GM23338 (cell line): Measurements from ENCODE around the gene MIDN. TPM values are rescaled to one million over a fixed set of nuclear protein-coding genes. Genes with fewer than 3 reads are reported as not detected.

ENCODE experiments used
- ATAC-seq: fragments of 200-7000 bp; cut with Tn5 transposase; 3 replicates; pipeline ENCODE4 v1.9.1; 2020
- DNase-seq: peaks from one replicate; pipeline ENCODE4 v3.0.0-alpha.2; 2015; ENCODE audit warnings: low spot score
- H2AFZ ChIP-seq: fragments of 200-600 bp; sonication (generic); 2 replicates; pipeline ENCODE4 v1.8.0; 2016; ENCODE audit warnings: antibody characterized with exemption, mild to moderate bottlenecking, moderate library complexity
- H3F3A ChIP-seq: fragments of 200-600 bp; sonication (generic); replicated peaks from 2 replicates; pipeline ENCODE4 v1.8.0; 2017; ENCODE audit warnings: antibody characterized with exemption, mixed run types, low read depth
- H3K27ac ChIP-seq: fragments of 200-600 bp; sonication (generic); 2 replicates; pipeline ENCODE4 v1.6.1; 2016; ENCODE audit warnings: low read depth
- H3K27me3 ChIP-seq: fragments of 200-600 bp; sonication (generic); 2 replicates; pipeline ENCODE4 v1.8.0; 2016; ENCODE audit warnings: mild to moderate bottlenecking, mixed run types, moderate library complexity; ENCODE audit not compliant: insufficient read depth
- H3K36me3 ChIP-seq: fragments of 200-600 bp; sonication (generic); 2 replicates; pipeline ENCODE4 v1.8.0; 2016; ENCODE audit warnings: mild to moderate bottlenecking; ENCODE audit not compliant: insufficient read depth
- H3K4me1 ChIP-seq: fragments of 200-600 bp; sonication (generic); 2 replicates; pipeline ENCODE4 v1.8.0; 2016; ENCODE audit warnings: mild to moderate bottlenecking, moderate library complexity; ENCODE audit not compliant: insufficient read depth
- H3K4me2 ChIP-seq: fragments of 200-600 bp; sonication (generic); 2 replicates; pipeline ENCODE4 v1.7.1; 2017; ENCODE audit warnings: mixed run types
- H3K4me3 ChIP-seq: fragments of 200-600 bp; sonication (generic); 2 replicates; pipeline ENCODE4 v1.6.1; 2016; ENCODE audit warnings: mixed run types
- H3K79me2 ChIP-seq: fragments of 200-600 bp; sonication (generic); replicated peaks from 2 replicates; pipeline ENCODE4 v1.8.0; 2017; ENCODE audit warnings: mild to moderate bottlenecking; ENCODE audit not compliant: insufficient read depth
- H3K9me2 ChIP-seq: fragments of 200-600 bp; sonication (generic); 2 replicates; pipeline ENCODE4 v1.8.0; 2017; ENCODE audit not compliant: insufficient read depth
- H4K20me1 ChIP-seq: fragments of 200-600 bp; sonication (generic); replicated peaks from 2 replicates; pipeline ENCODE4 v1.8.0; 2017; ENCODE audit warnings: mild to moderate bottlenecking; ENCODE audit not compliant: insufficient read depth
- H3K27ac Mint-ChIP-seq: 2 replicates; pipeline ENCODE4 v1.8.0; 2020; ENCODE audit warnings: inconsistent platforms, mild to moderate bottlenecking, moderate library complexity, mixed read lengths
- H3K27me3 Mint-ChIP-seq: 3 replicates; pipeline ENCODE4 v1.8.0; 2022; ENCODE audit warnings: low read depth, mild to moderate bottlenecking, moderate library complexity, mixed read lengths, inconsistent platforms; ENCODE audit not compliant: insufficient read depth, poor library complexity
- H3K36me3 Mint-ChIP-seq: 3 replicates; pipeline ENCODE4 v1.8.0; 2021; ENCODE audit warnings: low read depth, mild to moderate bottlenecking, inconsistent platforms, moderate library complexity, mixed read lengths
- H3K4me1 Mint-ChIP-seq: 3 replicates; pipeline ENCODE4 v1.8.0; 2020; ENCODE audit warnings: mild to moderate bottlenecking, inconsistent platforms, mixed read lengths
- H3K4me3 Mint-ChIP-seq: 3 replicates; pipeline ENCODE4 v1.8.0; 2021; ENCODE audit warnings: moderate library complexity, mild to moderate bottlenecking, inconsistent platforms, mixed read lengths
- H3K9me3 Mint-ChIP-seq: 3 replicates; pipeline ENCODE4 v1.8.0; 2020; ENCODE audit warnings: moderate library complexity, mild to moderate bottlenecking, inconsistent platforms, mixed read lengths
- CREB1 ChIP-seq: fragments of 250-450 bp; sonication (Bioruptor Pico); IDR thresholded peaks from 2 replicates; pipeline ENCODE4 v1.5.0; 2020; ENCODE audit warnings: low read depth, mild to moderate bottlenecking, moderate library complexity
- EZH2 ChIP-seq: fragments of 200-600 bp; sonication (generic); IDR thresholded peaks from one replicate; pipeline ENCODE4 v1.8.0; 2017; ENCODE audit warnings: antibody characterized with exemption, mild to moderate bottlenecking, low read depth; ENCODE audit not compliant: unreplicated experiment
- EZH2phosphoT487 ChIP-seq: fragments of 200-600 bp; sonication (generic); IDR thresholded peaks from one replicate; pipeline ENCODE4 v1.8.1; 2018; ENCODE audit warnings: antibody characterized with exemption; ENCODE audit not compliant: unreplicated experiment
- JUNB ChIP-seq: IDR thresholded peaks from one replicate; pipeline ENCODE4 v1.6.1; 2016; ENCODE audit warnings: antibody characterized with exemption; ENCODE audit not compliant: unreplicated experiment
- STAT1 ChIP-seq: IDR thresholded peaks from one replicate; pipeline ENCODE4 v1.6.1; 2016; ENCODE audit warnings: antibody characterized with exemption; ENCODE audit not compliant: unreplicated experiment
- ZNF114 ChIP-seq: fragments of 250-450 bp; sonication (Bioruptor Pico); IDR thresholded peaks from 2 replicates; pipeline ENCODE4 v1.5.0; 2020; ENCODE audit warnings: mild to moderate bottlenecking, moderate library complexity
- ZNF331 ChIP-seq: fragments of 250-450 bp; sonication (Bioruptor Pico); IDR thresholded peaks from 2 replicates; pipeline ENCODE4 v1.5.0; 2020; ENCODE audit warnings: low read depth, mild to moderate bottlenecking, moderate library complexity
- polyA plus RNA-seq: library from polyadenylated mRNA; unstranded; fragments of >200 nt; fragmentation: Nextera tagmentation; extraction: Ambion mirVana; gene quantifications from 2 replicates; pipeline ENCODE4 v1.2.1, GENCODE V29; 2016
- total RNA-seq: library from RNA; depleted of rRNA; stranded (reverse); fragments of >200 nt; shearing (Covaris generic); gene quantifications from 2 replicates; pipeline ENCODE4 v1.2.3, GENCODE V29; 2014
- TF ChIP-seq, protein P1 (sequence below): IDR thresholded peaks from one replicate; pipeline ENCODE4 v1.6.1; 2018; ENCODE audit warnings: antibody characterized with exemption; ENCODE audit not compliant: unreplicated experiment
- TF ChIP-seq, protein P2 (sequence below), 2 experiments: fragments of 200-600 bp in 1 of 2; sonication (generic) in 1 of 2; conservative IDR thresholded peaks; 2 replicates each; pipeline versions ENCODE4 v1.5.1 to v1.6.1; 2016 to 2017; ENCODE audit warnings: antibody characterized with exemption in 2 of 2, low read depth in 2 of 2, mild to moderate bottlenecking in 2 of 2, moderate library complexity in 1 of 2
- TF ChIP-seq, protein P3 (sequence below): IDR thresholded peaks from 2 replicates; pipeline ENCODE4 v1.6.1; 2016; ENCODE audit warnings: antibody characterized with exemption

Gene MIDN
- total and polyA plus RNA-seq, 2 experiments from 2014 or later: 28.6 to 113 TPM

DNA sequence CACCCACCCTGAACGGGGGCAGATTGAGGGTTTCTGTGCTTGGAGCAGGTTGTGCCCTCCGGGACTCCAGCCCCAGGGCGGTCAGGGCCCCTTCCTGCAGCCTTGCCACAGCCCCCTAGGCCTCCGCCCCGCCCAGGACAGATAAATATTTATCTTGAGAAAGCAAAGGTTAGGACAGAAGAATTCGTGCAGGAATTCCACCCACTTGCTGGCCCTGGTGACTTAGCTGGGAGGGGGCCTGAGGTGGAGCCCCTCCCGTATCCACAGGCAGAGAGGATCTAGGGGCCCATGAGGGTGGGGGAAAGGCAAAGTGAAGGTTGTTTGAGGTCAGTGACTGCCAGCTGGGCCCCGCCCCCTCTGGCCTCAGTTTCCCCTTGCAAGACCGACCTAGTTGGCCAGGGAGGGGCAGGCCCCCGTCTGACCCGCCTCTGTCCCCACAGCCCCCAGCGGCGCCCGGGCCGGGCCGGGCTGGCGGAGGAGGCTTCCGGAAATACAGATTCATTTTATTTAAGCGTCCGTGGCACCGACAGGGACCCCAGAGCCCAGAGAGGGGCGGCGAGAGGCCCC lies 5.2 kb downstream of the MIDN start:
- H3K9me2 ChIP-seq: no peaks in the 10 kb centered on the region
- Mint-ChIP-seq H3K4me3 (no peak overlapping the region), H3K27me3 (peaks cover 26% of the 10 kb centered on the region), H3K9me3 (no peaks in the 10 kb centered on the region; the same call in 1 of the 3 replicates), H3K27ac (no peak overlapping the region), H3K36me3 (peaks cover 70% of the 10 kb centered on the region), H3K4me1 (peaks cover 30% of the 10 kb centered on the region)
- TF ChIP-seq STAT1 (no peak), ZNF331 (CRISPR knock-in tag) (no peak), JUNB (no peak), CREB1 (CRISPR knock-in tag) (no peak), EZH2 (no peak), EZH2phosphoT487 (no peak), ZNF114 (CRISPR knock-in tag) (no peak)
- TF ChIP-seq, protein P1, sequence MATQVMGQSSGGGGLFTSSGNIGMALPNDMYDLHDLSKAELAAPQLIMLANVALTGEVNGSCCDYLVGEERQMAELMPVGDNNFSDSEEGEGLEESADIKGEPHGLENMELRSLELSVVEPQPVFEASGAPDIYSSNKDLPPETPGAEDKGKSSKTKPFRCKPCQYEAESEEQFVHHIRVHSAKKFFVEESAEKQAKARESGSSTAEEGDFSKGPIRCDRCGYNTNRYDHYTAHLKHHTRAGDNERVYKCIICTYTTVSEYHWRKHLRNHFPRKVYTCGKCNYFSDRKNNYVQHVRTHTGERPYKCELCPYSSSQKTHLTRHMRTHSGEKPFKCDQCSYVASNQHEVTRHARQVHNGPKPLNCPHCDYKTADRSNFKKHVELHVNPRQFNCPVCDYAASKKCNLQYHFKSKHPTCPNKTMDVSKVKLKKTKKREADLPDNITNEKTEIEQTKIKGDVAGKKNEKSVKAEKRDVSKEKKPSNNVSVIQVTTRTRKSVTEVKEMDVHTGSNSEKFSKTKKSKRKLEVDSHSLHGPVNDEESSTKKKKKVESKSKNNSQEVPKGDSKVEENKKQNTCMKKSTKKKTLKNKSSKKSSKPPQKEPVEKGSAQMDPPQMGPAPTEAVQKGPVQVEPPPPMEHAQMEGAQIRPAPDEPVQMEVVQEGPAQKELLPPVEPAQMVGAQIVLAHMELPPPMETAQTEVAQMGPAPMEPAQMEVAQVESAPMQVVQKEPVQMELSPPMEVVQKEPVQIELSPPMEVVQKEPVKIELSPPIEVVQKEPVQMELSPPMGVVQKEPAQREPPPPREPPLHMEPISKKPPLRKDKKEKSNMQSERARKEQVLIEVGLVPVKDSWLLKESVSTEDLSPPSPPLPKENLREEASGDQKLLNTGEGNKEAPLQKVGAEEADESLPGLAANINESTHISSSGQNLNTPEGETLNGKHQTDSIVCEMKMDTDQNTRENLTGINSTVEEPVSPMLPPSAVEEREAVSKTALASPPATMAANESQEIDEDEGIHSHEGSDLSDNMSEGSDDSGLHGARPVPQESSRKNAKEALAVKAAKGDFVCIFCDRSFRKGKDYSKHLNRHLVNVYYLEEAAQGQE: no peak
- TF ChIP-seq, protein P2, sequence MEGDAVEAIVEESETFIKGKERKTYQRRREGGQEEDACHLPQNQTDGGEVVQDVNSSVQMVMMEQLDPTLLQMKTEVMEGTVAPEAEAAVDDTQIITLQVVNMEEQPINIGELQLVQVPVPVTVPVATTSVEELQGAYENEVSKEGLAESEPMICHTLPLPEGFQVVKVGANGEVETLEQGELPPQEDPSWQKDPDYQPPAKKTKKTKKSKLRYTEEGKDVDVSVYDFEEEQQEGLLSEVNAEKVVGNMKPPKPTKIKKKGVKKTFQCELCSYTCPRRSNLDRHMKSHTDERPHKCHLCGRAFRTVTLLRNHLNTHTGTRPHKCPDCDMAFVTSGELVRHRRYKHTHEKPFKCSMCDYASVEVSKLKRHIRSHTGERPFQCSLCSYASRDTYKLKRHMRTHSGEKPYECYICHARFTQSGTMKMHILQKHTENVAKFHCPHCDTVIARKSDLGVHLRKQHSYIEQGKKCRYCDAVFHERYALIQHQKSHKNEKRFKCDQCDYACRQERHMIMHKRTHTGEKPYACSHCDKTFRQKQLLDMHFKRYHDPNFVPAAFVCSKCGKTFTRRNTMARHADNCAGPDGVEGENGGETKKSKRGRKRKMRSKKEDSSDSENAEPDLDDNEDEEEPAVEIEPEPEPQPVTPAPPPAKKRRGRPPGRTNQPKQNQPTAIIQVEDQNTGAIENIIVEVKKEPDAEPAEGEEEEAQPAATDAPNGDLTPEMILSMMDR (conservative IDR thresholded peaks at IDR 0.05; ENCODE audit: low read depth in 2 of 2): no peak
- TF ChIP-seq, protein P3, sequence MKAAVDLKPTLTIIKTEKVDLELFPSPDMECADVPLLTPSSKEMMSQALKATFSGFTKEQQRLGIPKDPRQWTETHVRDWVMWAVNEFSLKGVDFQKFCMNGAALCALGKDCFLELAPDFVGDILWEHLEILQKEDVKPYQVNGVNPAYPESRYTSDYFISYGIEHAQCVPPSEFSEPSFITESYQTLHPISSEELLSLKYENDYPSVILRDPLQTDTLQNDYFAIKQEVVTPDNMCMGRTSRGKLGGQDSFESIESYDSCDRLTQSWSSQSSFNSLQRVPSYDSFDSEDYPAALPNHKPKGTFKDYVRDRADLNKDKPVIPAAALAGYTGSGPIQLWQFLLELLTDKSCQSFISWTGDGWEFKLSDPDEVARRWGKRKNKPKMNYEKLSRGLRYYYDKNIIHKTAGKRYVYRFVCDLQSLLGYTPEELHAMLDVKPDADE: no peak
- DNase-seq (no peak), ATAC-seq (no peak)
- no peak overlapping the region for H3K4me3 ChIP-seq
- H3K27me3 ChIP-seq: no peaks in the 10 kb centered on the region
- peaks cover 14% of the 10 kb centered on the region; the same call in 1 of the 2 replicates for H3K4me1 ChIP-seq
- peaks cover 19% of the 10 kb centered on the region for H3K36me3 ChIP-seq
- H4K20me1 ChIP-seq: peaks cover 35% of the 10 kb centered on the region
- H3K79me2 ChIP-seq: peaks cover 50% of the 10 kb centered on the region
- H3K4me2 ChIP-seq: no peak overlapping the region
- peaks cover 45% of the 10 kb centered on the region for H3F3A ChIP-seq
- no peak overlapping the region for H2AFZ ChIP-seq
- peak overlapping the region; percentile 55 for H3K27ac ChIP-seq
